Thoracic aorta (tissue), 2 donors: ENCODE results near the gene RASSF5. TPM values are rescaled to one million over a fixed set of nuclear protein-coding genes. Genes with fewer than 3 reads are reported as not detected.

Experiments used
- ATAC-seq: fragments of 150-250 bp; one replicate; pipeline ENCODE4 v1.8.0; 2017; ENCODE audit warnings: low read depth; ENCODE audit not compliant: insufficient number of reproducible peaks, low FRiP score
- DNase-seq: peaks from one replicate; pipeline ENCODE4 v3.0.0-alpha.2; 2020; ENCODE audit warnings: low spot score
- H3K27ac ChIP-seq, 2 donors: fragments of 200-600 bp; sonication (generic); 1 replicate in 1 of 2; 2 replicates in 1 of 2; pipeline ENCODE4 v1.5.1; 2016; ENCODE audit warnings: mild to moderate bottlenecking in 2 of 2, moderate library complexity in 2 of 2
- H3K27me3 ChIP-seq: fragments of 200-600 bp; sonication (generic); replicated peaks from 2 replicates; pipeline ENCODE4 v1.6.0; 2016; ENCODE audit warnings: mild to moderate bottlenecking; ENCODE audit not compliant: insufficient read depth
- H3K36me3 ChIP-seq: fragments of 200-600 bp; sonication (generic); one replicate; pipeline ENCODE4 v1.5.1; 2016
- H3K4me1 ChIP-seq, 2 donors: fragments of 200-600 bp; sonication (generic); 1 replicate in 1 of 2; 2 replicates in 1 of 2; pipeline versions ENCODE4 v1.5.1 to v1.6.0; 2016; ENCODE audit warnings: low read depth in 2 of 2, mild to moderate bottlenecking in 1 of 2; ENCODE audit not compliant: control insufficient read depth in 1 of 2
- H3K4me3 ChIP-seq: fragments of 200-600 bp; sonication (generic); 2 replicates; pipeline ENCODE4 v1.5.1; 2016; ENCODE audit warnings: mild to moderate bottlenecking
- H3K9me3 ChIP-seq: fragments of 200-600 bp; sonication (generic); 2 replicates; pipeline ENCODE4 v1.5.1; 2016
- total RNA-seq, 2 donors: library from RNA; depleted of rRNA; stranded (reverse); fragments of >200 nt; gene quantifications; one replicate each; pipeline versions ENCODE4 v1.1.0 to v1.2.3, GENCODE V29; 2016
- TF ChIP-seq, protein P1 (sequence below): fragments of 200-600 bp; sonication (generic); IDR thresholded peaks from one replicate; pipeline ENCODE4 v1.5.1; 2019; ENCODE audit warnings: antibody characterized with exemption

Gene RASSF5
- total RNA-seq, 2 donors from 2014 or later, result 21.7 to 22.8 TPM

DNA sequence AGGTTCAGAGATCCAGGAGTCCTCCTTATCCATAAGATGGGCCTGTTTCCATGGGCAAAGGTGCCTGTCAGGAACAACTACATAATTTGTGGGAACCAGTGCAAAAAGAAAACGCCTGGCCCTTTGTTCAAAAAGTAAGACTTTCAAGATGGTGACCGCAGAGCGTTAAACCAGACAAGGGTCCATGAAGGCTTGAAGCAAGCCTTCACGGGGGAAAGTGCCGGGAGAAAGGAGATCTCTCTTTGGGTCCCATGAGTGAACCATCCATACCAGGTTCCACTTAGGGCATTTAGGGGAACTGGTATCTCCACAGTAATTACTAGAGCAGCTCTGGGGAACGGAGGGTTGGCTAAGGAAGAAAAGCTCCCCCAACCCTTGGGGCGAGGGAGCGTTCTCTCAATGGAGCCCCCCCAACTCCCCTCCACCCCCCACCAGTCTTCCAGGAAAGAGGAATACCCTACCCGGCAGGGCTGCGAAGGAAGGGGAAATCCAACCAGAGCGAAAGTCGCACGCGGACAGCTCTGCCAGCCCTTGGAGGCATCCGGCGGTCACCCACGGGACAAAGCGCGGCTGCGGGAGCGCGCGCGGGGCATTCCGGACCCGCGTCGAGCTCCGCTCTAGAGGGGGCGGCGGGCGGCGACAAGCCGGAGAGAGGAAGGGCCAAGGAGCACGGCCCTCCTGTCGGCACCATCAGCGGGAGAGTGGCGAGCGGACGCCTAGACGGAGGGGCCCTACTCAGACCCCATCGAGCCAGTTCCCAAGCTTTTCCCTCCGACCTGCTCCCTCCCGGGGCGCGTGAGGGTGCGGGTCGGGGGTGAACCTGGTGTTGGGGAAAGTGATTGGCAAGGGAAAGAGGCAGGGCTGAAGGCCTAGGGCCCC is 687 bp upstream of the RASSF5 start:
- H3K4me1 ChIP-seq, result peaks cover 38 to 61% of the 10 kb centered on the region in 2 donors
- no peaks in the 10 kb centered on the region for H3K9me3 ChIP-seq
- H3K27ac ChIP-seq, result peak overlapping the region in 1 of 2 donors; percentile 63
- no peak for DNase-seq
- TF ChIP-seq, protein P1, sequence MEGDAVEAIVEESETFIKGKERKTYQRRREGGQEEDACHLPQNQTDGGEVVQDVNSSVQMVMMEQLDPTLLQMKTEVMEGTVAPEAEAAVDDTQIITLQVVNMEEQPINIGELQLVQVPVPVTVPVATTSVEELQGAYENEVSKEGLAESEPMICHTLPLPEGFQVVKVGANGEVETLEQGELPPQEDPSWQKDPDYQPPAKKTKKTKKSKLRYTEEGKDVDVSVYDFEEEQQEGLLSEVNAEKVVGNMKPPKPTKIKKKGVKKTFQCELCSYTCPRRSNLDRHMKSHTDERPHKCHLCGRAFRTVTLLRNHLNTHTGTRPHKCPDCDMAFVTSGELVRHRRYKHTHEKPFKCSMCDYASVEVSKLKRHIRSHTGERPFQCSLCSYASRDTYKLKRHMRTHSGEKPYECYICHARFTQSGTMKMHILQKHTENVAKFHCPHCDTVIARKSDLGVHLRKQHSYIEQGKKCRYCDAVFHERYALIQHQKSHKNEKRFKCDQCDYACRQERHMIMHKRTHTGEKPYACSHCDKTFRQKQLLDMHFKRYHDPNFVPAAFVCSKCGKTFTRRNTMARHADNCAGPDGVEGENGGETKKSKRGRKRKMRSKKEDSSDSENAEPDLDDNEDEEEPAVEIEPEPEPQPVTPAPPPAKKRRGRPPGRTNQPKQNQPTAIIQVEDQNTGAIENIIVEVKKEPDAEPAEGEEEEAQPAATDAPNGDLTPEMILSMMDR, result no peak
- no peaks in the 10 kb centered on the region for H3K36me3 ChIP-seq
- no peak for ATAC-seq
- peak overlapping the region; percentile 88 for H3K4me3 ChIP-seq
- H3K27me3 ChIP-seq, result no peaks in the 10 kb centered on the region

DNA sequence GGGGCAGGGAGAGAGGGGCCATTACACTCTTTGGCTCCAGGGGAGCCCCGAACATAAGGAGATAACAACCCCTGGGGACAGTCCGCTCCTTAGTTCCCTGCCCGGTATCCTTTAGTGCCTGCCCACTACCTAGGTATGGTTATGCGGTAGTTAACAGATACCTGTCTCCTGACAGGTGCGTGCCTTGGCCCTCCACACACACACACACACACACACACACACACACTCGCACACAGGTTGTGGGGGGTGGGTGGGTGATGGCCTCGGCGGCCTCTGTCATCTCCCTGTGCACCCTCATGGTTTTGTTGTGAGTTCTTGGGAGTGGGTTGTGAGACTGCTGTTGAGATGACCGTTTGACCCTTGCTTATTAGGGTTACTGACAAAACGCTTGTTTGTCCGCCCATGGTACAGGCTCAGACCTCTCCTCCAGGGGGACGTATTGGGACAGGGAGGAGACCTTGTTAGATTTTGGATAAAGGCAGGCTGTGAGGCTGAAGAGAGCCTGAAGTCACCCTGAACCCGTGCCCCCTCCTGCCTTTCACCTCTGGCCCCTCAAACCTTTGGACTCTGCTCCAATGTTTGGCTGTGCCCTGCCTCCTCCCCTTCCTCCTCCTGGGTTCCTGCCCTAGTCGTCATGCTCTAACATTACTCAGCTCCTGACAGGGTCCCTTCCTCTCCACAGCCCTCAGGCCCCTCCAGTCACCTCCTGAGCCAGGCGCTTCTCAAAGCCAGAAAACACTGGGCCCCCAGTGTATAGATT is 979 bp downstream of the RASSF5 start:
- H3K27me3 ChIP-seq, result no peaks in the 10 kb centered on the region
- H3K4me1 ChIP-seq, result peaks cover 28 to 54% of the 10 kb centered on the region in 2 donors
- peak overlapping the region; percentile 88 for H3K4me3 ChIP-seq
- DNase-seq (no peak), ATAC-seq (no peak)
- peak overlapping the region; percentile 39 to 63 for H3K27ac ChIP-seq
- H3K36me3 ChIP-seq, result no peaks in the 10 kb centered on the region
- TF ChIP-seq, protein P1, result no peak
- no peaks in the 10 kb centered on the region for H3K9me3 ChIP-seq

DNA sequence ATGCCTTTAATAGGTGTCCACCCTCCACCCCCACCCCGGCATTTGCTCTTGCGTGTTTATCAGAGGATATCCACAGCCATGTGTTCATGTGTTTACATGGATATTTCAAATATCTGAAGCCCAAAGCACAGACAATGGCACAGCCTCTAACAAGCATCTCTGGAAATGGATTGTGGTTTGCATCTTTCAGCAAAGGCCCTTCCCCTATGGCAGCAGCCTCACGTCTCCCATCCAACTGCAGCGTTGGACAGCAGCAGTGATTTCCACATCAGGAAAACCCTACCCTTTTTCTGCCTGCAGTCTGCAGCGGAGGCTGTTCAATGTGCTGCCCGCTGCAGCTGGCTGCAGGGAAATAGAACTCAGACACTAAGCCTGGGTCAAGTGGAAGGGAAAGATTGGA is 1.6 kb downstream of the RASSF5 start:
- H3K27ac ChIP-seq, result peak overlapping the region; percentile 39 to 63
- DNase-seq, result no peak

DNA sequence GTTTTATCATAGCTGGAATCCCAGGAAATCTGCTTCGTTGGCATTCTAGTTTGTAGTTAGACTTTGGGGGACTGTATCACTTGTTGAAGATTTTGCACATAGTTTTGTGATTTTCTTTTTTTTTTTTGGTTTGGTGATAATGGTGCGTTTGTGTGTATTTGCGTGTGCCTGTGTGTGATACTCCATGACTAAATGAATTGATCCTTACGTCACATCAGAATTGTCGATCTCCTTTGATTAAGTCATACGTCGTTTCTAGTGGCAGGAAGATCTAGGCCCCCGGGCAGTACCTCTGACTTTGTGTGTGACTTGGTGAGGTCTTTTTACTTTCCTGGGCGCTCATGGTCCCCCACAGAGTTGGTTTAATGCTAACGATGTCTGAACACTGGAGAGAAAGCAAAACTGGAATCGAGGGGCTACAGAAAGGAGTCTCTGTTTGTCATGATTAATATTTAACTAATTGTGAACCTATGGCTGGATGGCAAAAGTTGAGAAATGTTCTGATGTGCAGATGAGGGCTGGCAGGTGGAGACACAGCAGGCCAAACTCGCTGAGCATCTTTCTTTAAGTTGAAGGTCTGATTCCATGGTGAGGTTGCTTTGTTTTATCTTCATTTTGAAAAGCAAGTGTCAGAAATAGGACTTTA is 2.4 kb downstream of the RASSF5 start:
- H3K27ac ChIP-seq, result no peak overlapping the region
- no peak overlapping the region for H3K4me3 ChIP-seq
- H3K4me1 ChIP-seq, result peaks cover 19 to 50% of the 10 kb centered on the region in 2 donors
- DNase-seq (no peak), ATAC-seq (no peak)
- TF ChIP-seq, protein P1, result no peak
- H3K9me3 ChIP-seq, result no peaks in the 10 kb centered on the region
- H3K27me3 ChIP-seq, result no peaks in the 10 kb centered on the region
- H3K36me3 ChIP-seq, result no peaks in the 10 kb centered on the region

More for the DNA sequence above, 1.6 kb downstream of the RASSF5 start:
- Histone ChIP-seq H3K4me3 (peak overlapping the region; percentile 88), H3K9me3 (no peaks in the 10 kb centered on the region), H3K4me1 (peaks cover 26 to 54% of the 10 kb centered on the region in 2 donors), H3K36me3 (no peaks in the 10 kb centered on the region), H3K27me3 (no peaks in the 10 kb centered on the region)
- TF ChIP-seq, protein P1, result no peak
- no peak for ATAC-seq

DNA sequence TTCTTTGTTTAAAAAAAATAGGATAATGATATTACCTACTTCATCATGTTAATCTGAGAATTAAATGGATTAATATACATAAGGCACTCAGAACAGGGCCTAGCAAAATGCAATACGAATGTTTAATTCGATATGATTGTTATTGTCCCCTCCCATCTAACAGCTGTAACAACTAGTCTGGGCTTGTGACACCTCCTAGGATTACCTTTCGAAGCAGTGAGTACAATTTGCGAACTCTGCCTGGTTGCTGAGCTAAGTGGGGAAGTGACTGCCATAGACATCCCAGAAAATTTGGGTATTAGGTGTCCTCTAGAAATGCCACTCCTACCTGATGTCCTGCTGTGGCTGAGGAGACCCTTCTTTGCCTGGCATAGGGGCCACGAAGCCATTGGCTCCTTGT is 3.0 kb downstream of the RASSF5 start:
- no peak for DNase-seq
- H3K36me3 ChIP-seq, result no peaks in the 10 kb centered on the region
- TF ChIP-seq, protein P1, result no peak
- H3K4me3 ChIP-seq, result no peak overlapping the region
- ATAC-seq, result no peak
- H3K27ac ChIP-seq, result no peak overlapping the region
- H3K9me3 ChIP-seq, result no peaks in the 10 kb centered on the region
- H3K27me3 ChIP-seq, result no peaks in the 10 kb centered on the region
- H3K4me1 ChIP-seq, result peaks cover 14 to 48% of the 10 kb centered on the region in 2 donors
